ENCODE results near the gene EML6.
"Not testable (repeated sequence)": the region's sequence is repeated elsewhere in the genome, so short reads cannot be mapped to it uniquely, and the experiment has no call there.

The EML6 gene

DNA sequence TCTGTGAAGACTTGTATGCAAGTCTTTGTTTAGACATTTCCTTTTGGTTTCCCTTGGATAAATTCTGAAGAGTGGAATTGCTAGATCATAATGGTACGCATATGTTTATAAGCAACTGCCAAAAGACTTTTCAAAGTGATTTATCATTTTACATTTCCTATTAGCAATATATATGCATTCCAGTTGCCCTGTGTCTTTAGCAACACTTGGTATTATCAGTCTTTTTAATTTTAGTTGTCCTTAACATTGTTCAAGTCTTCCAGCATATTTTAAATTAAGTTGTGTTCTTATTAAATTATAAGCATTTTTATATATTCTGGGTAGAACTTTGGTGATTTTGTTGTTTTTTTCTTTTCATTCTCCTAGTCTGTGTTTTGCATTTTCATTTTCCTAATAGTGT is 81.8 kb downstream of the EML6 start:
- DNase-seq (ENCODE audit: low spot score), result no peak

DNA sequence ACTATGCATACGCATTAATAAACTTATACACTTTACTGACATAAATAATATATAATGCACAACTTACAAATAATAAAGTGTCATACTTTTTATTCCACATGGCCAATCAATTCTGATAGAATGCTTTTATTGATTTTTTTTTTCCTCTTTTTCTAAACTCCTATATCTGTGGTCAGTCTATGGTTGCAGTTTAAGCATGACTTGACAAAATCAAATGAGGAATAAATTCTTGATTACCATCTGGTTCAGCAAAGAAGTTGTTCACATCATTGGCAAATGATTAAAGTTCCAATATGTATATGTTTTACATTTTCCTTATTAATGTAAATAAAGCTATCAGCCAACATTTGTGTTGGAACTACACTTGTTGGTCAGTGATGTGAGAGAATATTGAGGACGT is 83.5 kb downstream of the EML6 start:
- DNase-seq (ENCODE audit: low spot score), result no peak

DNA sequence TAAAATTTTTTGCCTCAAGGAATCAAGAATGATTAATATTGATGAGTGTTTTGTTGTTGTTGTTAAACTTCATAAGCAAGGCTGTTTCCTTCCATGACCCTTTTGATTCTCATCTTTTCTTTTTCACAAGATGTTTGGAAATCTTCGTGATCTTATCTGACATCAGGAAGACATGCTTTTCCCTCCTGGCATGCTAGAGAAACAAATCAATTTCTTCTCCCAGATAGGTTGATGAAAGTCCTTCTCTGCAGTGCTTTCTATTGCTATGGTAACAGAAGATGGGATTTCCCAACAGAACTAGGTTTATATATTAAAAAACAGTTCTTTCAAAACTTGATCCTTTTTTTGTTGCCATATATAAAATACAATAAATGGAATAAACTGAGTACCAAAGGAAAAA is 85.2 kb downstream of the EML6 start:
- no peak for DNase-seq (ENCODE audit: low spot score)

DNA sequence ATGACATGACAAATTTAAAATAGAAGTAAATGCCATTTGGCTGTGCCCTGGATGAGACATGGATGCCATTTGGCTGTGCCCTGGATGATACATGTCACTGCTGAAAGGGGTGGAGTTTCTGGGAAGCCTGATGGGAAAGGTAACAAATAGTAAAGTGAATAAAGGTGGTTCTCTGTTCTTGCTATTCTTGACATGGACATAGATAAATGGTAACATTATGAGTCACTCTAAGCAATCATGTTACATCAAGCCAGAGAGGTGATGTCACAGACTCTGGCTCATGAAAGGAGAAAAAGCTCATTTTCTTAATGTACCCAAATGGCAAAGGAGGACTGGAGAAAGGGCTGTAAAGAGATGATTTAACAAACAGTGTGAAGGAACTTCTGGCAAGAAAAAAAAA is 86.4 kb downstream of the EML6 start:
- no peak for DNase-seq (ENCODE audit: low spot score)

DNA sequence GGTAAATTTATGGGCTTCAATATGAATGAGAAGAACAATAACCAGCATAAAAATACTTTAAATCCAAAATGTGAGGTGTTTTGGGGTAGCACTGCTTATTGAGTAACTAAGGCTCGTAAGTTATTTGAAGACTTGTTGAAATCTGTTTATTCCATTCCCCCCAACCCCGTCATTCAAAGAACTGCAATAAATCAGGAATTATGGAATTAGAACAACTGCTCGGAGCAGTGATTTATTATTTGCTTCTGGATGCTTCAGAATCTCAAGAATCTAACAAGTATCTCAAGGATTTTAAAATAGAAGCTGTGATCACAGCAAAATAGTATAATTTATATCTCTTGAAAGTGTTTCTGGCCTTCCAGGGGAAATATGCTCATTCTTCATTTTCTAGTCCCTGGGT is 86.8 kb downstream of the EML6 start:
- no peak for DNase-seq (ENCODE audit: low spot score)

DNA sequence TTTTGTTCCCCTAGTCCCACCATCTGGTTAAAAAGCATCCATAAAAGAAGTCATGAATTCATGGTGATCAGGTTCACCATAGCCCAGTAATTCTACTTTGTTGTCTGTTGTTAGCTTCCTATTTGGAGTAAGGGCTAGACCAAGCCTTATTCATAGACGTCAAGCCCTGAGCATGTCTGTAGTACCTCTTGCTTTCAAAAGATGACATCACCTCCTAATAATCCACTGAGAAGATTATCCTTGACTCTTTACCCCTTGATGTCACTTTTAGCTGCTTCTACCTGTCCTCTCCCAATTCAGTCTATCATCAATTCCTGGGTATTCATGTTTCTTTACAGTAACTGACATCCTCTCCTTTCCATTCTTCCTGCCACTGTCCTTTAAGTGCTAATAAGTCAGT is 90.1 kb downstream of the EML6 start:
- no peak for DNase-seq (ENCODE audit: low spot score)

DNA sequence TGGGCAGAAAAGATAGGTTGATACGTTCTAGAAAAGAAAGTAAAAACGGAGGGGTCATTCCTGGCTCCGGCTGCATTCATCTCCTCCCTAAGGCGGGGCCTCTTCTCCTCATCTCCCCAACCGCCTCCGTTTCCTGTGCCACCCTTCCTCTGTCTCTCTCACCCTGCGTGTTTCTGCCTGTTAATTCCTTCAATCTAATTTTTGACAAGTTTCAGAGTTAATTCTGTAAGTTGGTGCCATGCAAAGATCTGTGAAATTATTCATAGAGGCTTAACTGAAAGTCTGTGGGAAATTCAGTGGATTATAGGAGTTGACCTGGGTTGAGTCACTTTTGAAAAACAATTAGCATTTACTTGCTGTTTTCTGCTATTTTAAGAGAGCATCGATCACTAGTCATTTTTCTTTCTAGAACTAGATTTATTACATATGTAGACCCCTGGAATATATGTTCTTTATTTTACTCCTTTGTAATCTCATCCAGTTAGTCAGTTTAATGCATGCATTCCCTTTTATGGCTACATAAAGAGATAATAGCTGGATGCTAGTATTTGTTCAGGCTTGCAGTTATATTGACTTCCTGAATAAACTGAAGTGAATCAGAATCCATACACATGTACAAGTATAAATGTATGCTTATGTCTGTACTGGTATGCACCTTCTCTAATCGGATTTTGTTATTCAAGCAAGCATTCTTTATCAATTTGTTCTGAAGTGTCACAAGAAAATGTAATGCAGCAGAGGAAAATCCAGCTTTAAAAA is 91.1 kb downstream of the EML6 start:
- DNase-seq (ENCODE audit: low spot score), result no peak

DNA sequence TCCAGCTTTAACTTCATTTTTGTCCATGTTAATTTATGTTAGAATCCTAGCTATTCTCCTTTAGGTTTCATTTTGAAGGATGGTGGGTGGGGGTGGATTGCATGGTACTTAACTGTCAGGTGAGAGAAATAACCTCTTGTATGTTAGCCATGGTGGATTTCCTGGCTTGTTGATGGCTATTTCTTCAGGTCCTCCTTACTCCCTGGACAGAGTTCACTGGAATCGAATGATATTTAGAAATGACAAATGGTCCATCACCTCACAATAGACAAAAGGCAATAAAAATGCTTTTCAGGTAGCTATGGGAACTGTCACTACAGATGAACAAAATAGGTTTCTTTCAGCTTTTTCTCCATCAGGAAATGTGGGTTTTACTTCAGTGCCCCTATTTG is 91.7 kb downstream of the EML6 start:
- DNase-seq (ENCODE audit: low spot score), result no peak

DNA sequence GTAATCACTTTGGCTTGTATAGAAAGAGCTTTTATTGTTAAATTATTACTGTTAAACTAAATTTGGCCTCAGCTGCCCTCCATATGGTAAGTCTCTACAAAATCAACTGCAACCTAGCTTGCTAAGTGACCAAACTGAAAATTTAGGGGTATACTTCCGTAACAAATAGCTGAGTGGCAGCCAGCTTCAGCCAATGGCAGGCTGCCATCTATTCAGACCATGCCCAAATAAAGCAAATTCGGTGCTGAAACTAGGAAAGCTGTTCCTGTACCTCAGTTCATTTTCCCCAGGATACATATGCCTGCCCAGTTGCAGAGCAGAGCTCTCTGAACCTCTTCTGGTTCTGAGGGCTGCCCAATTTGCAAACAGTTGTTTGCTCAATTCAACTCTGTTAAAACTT is 94.8 kb downstream of the EML6 start:
- no peak for DNase-seq (ENCODE audit: low spot score)

DNA sequence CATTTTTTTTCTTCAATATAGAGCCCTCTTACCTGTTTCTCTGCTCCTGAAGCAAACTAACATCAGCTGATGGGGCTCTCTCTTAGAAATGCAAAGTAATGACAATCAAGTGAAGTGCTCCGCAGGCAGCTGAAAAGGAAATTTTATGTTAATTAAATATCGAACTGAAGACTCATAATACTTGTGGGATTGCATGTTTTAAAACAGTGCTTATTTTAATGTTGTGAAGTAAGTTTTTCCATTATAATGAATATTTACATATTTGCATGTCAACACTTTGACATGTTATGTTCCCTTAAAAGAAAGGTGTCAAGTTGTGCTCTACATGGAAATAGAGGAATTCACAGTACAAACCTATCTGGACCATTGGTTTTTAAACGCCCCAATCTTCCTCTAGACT is 97.1 kb downstream of the EML6 start:
- no peak for DNase-seq (ENCODE audit: low spot score)

DNA sequence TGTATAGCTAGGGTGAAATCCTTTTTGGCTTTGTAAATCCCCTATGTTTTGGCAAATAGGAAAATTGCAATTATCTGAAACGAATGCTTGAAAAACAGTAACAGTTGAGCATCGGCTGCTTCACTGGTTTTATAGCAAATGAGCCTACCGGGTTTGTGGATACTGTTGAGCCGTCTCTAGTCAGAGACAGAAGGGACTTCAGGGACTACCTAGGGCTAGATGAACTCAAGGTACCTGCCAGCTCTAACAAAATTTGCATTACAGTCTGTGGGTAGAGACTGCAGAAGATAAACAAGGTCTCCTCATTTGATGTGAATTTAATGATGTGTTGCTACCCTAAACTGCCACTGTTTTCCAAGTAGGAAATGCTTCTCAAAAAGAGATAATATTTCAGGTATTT is 101.1 kb downstream of the EML6 start:
- DNase-seq (ENCODE audit: low spot score), result no peak

DNA sequence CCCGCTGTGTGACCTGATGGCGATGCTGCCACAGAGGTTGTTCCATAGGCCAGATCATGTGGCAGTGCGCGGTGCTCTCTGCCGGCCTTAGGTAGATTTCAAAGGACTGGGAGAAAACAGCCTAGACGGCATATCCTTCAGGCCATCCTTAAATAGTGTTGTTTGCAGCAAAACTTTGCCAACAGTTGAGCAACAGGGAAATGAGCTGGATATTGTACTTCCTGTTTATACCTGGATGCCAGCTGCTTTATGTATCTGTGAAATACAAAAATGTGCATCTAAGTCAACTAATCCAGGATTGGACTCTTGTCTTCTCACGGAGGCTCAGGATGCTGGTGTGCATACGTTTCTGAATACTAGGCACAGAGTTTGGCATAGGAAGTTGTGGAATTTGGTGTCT is 107.1 kb downstream of the EML6 start:
- DNase-seq (ENCODE audit: low spot score), result no peak

DNA sequence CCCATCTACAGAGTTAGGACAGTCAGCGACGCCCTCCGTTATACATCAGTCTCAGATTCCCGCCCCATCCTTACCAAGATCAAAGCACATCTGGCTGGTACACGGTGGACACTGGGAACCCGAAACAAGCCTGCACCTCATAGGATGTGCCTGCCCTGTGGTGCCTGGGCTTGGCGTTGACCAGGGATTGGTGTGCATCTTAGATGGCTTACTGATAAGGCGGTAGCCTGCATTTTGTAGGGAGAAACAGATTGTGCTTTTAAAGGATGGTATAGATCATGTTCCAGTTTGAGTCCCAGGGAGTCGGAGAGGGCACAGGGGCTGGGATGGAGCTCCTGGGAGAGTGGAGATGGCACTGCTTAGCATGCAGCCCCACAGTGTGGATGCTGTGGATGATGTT is 108.0 kb downstream of the EML6 start:
- DNase-seq (ENCODE audit: low spot score), result no peak

DNA sequence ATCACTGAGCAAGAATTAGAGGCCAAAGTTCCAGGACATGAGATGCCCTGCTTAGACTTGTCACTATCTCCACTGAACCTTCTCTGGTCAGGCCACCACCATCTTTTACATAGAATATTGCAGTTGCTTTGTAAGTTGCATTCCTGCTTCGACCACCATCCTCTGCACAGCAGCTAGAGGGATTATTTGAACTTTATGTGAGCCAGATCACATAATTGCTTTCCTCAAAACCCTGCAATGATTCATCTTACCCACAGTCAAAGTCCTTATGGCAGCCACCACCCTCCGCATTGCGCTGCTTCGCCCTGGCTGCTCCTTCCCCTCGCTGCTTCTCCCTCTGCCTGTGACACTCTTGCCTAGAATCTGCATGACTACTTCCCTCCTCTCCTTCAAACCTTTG is 111.3 kb downstream of the EML6 start:
- DNase-seq (ENCODE audit: low spot score), result no peak

DNA sequence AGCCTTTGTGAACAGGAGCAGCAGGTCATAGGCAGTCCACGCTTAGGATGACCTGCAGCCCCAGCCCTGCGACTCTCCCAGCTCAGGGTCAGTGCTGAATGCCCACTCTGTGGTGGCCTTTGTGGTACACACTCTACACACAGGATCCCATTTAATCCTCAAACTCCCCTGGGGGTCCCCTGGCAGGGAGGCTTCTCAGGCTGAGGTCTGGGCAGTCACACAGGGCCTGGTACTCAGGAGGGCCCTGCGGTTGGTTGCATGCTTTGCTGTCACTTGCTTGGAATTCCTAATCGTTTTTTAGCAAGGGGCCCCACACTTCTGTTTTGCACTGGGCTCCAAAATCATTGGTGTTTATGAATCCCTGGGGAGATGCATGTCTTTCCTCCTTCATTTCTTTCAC is 113.0 kb downstream of the EML6 start:
- no peak for DNase-seq (ENCODE audit: low spot score)

DNA sequence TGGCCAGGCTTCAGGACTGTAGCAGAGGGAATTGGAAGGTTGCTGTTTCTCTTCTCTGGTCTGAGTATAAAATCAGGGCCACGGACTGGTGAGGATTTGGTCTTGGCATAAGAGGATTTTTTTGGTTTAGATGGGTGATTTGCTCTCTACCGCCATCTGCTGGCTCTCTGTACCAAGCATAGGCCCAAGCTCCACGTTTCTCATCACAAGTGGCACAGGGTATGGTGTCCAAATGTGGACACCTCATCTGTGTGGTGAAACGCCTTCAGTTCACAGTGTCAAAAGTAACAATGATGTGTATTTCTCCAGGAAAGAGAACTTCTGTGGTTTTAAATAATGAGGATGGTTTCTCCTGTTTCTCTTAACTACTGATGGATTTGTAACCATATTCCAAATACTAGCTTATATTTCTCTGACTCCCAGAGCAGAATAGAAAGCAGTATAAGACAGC is 115.1 kb downstream of the EML6 start:
- peak; percentile 71 for DNase-seq (ENCODE audit: low spot score)

DNA sequence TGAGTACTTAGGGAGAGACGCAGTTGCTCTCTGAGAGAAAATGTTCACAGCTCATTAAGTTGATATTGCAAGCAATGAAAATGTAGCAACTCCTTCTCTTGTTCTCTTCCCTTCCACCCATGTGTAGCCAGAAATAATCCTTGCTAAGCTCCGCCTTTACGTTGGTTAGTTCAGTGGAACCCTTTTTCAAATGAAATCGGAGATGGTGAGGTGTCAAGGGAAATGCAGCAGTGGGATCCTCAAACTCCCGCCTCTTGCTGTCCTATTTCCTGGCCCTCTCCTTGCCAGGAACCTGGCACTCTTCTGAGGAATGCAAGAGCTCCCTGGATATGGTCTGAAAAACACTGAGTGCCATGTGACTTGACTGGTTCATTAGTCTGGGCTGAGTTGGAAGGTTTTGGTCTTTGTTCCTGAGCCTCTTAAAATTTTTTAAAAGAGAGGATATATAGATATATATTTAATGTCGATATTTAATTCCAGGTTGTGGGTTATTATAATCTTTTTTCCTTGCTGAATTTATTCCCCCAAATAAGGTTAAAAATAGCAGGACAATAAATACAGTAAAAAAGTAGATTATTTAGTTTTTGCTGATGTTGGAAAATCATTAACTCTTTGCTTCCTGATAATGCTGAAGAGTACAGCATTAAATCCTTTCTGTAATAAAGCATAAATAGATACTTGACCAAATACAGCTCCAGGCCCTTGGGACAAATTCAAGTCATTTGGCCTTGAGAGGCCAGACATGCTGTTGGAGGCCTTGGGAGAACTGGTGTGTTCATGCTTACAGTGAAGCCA is 116.2 kb downstream of the EML6 start:
- no peak for DNase-seq (ENCODE audit: low spot score)

DNA sequence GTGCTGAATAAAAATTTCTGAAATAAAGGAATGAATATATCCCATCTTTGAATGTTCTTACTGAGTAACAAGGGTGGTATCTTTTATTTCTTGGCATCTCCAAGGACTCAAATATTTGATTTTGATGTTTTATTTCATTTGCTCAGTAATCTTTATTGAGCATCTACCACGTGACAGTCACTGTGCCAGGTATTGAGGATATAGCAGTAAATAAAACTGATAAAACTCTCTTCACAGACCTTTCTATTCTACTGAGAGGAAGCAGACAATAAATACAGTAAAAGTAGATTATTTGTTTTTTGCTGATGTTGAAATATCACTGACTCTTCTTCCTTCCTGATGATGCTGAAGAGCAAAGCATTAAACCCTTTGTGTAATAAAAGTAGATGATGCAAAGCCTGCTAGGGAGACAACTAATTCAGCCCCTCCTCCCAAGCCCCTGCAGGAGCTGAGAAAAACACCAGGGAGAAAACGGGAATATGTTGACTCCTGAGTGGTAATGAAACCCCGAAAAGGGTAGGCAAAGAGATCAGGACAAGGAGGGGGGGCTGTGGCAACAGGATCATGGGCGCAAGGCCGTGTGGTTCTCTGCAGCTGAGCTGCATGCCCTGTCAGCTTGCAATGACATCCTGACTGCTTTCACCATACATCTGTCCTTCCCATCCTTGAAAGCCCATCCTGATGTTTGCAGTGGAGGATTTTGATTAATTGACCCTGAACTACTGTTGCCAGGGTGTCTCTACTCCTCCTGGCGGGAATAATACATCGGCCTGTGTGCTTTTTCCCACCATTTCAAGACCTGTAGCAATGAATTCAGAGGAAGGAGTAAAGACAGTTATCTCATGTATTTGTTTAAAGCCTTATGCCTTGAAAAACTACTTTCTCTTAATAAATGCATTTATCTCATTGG is 117.4 kb downstream of the EML6 start:
- DNase-seq (ENCODE audit: low spot score), result no peak

DNA sequence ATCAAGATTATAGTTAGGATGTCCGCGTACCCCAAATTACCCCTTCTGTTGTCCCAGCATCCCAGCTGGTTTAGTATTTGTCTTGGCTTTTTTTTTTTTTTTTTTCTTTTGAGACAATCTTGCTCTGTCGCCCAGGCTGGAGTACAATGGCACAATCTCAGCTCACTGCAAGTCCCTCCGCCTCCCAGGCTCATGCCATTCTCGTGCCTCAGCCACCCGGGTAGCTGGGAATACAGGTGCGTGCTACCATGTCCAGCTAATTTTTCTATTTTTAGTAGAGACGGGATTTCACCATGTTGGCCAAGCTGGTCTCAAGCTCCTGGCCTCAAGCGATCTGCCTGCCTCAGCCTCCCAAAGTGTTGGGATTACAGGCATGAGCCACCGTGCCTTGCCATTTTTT is 118.0 kb downstream of the EML6 start:
- DNase-seq (ENCODE audit: low spot score), result not testable (repeated sequence)

DNA sequence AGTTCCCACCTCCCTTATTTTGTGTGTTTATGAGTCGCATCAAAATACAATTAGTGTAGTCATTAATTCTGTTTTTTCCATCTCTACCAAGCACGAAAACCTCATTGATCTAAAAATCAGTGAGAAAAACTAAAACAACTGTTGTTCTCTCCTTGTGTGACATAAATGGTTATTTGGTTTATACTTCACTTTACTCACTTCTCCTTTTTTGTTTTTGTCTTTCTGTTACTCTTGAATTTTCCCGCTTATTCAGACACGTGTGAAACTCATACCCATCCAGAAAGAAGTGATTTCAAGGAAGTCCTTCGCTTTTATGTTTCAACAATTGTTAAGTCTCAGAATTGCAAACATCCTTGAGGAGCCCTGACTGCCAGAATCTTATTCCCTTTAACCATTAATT is 121.6 kb downstream of the EML6 start:
- no peak for DNase-seq (ENCODE audit: low spot score)

DNA sequence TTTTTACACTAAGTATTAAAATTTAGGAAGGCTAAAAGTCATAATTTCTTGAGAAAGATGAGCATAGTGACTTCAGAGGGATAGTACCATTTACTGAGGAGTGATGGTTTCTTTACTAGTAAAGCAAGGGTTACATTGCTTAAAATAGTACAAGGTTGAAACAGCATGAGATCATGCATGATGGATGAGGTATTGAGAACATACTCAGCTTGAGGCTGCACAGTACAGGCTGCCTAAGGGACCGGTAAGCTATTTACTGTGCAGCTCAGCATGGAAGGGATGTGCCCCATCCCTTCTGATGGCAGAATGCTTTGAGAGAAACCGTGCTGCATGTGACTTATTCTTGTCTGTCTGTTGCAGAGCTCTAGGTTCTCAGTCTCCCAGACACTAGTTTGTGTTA is 122.1 kb downstream of the EML6 start:
- DNase-seq (ENCODE audit: low spot score), result no peak

Data from ecto neural progenitor cell (in vitro differentiated cells).